Liver (tissue), 3 donors: ENCODE results near the gene PHACTR4.

Experiments
- CTCF ChIP-seq: fragments of 150-350 bp; IDR thresholded peaks from 2 replicates; pipeline ENCODE4 v1.5.1; 2017; ENCODE audit warnings: improper control_type of control experiment, low read depth, low read length; ENCODE audit not compliant: missing input control
- EGR1 ChIP-seq, 2 donors: IDR thresholded peaks; 2 replicates each; pipeline ENCODE4 v1.6.1; 2016 to 2018; ENCODE audit warnings: antibody characterized with exemption in 2 of 2, low read depth in 2 of 2
- TAF1 ChIP-seq: conservative IDR thresholded peaks from 2 replicates; pipeline ENCODE4 v1.6.1; 2016; ENCODE audit warnings: antibody characterized with exemption, mild to moderate bottlenecking
- YY1 ChIP-seq: IDR thresholded peaks from 2 replicates; pipeline ENCODE4 v1.6.1; 2016; ENCODE audit warnings: antibody characterized with exemption, mild to moderate bottlenecking
- donor health status: healthy.
- donor health status: healthy.

- no peak for TF ChIP-seq CTCF
- no peak for TF ChIP-seq YY1
- TF ChIP-seq TAF1 = no peak
- TF ChIP-seq EGR1 (IDR thresholded peaks at IDR 0.05; ENCODE audit: low read depth in 2 of 2) = no peak
Observed at GRCh38 chr1:28482702-28483101, 113.2 kb downstream of the PHACTR4 start.
